ENCODE measurements around the gene EML1. TPM values are rescaled to one million over a fixed set of nuclear protein-coding genes. Genes with fewer than 3 reads are reported as not detected.

Gene EML1
- total RNA-seq, 2 donors from 2014 or later: 28.3 to 30.2 TPM

GRCh38 chr14:99750746-99751450, 42.3 kb upstream of the EML1 start:
- no peaks in the 10 kb centered on the region for H3K27me3 ChIP-seq
- H3K9me3 ChIP-seq: no peaks in the 10 kb centered on the region
- no peak for TF ChIP-seq CTCF (IDR thresholded peaks at IDR 0.05)
- H3K36me3 ChIP-seq: no peaks in the 10 kb centered on the region
- peaks cover 0 to 94% of the 10 kb centered on the region in 2 donors for H3K4me1 ChIP-seq
- no peak for DNase-seq (ENCODE audit: low spot score)
- H3K4me3 ChIP-seq: no peak overlapping the region
- no peak overlapping the region for H3K27ac ChIP-seq

GRCh38 chr14:99751539-99752485, 41.4 kb upstream of the EML1 start:
- H3K4me1 ChIP-seq: peaks cover 0 to 94% of the 10 kb centered on the region in 2 donors
- peak overlapping the region; percentile 2 to 22 for H3K27ac ChIP-seq
- no peaks in the 10 kb centered on the region for H3K9me3 ChIP-seq
- no peak for TF ChIP-seq CTCF (IDR thresholded peaks at IDR 0.05)
- H3K36me3 ChIP-seq: no peaks in the 10 kb centered on the region
- DNase-seq (ENCODE audit: low spot score): no peak
- H3K4me3 ChIP-seq: no peak overlapping the region
- H3K27me3 ChIP-seq: no peaks in the 10 kb centered on the region

GRCh38 chr14:99752486-99753121, 40.6 kb upstream of the EML1 start:
- no peak for DNase-seq (ENCODE audit: low spot score)
- no peaks in the 10 kb centered on the region for H3K9me3 ChIP-seq
- no peak for TF ChIP-seq CTCF (IDR thresholded peaks at IDR 0.05)
- H3K4me1 ChIP-seq: peaks cover 0 to 86% of the 10 kb centered on the region in 2 donors
- H3K36me3 ChIP-seq: no peaks in the 10 kb centered on the region
- H3K4me3 ChIP-seq: no peak overlapping the region
- H3K27me3 ChIP-seq: no peaks in the 10 kb centered on the region
- H3K27ac ChIP-seq: peak overlapping the region; percentile 2 to 22

GRCh38 chr14:99753225-99754140, 39.7 kb upstream of the EML1 start:
- no peak for DNase-seq (ENCODE audit: low spot score)
- TF ChIP-seq CTCF (IDR thresholded peaks at IDR 0.05): no peak
- H3K4me1 ChIP-seq: peaks cover 0 to 87% of the 10 kb centered on the region in 2 donors
- no peaks in the 10 kb centered on the region for H3K9me3 ChIP-seq
- H3K4me3 ChIP-seq: no peak overlapping the region
- no peaks in the 10 kb centered on the region for H3K27me3 ChIP-seq
- H3K36me3 ChIP-seq: no peaks in the 10 kb centered on the region
- peak overlapping the region; percentile 10 to 38 for H3K27ac ChIP-seq
